Epidermal melanocyte (primary cell): ENCODE results near the gene PSMD5.

Experiments used
- DNase-seq: peaks from one replicate; pipeline ENCODE4 v3.0.0; 2011; ENCODE audit warnings: low spot score; ENCODE audit not compliant: insufficient read length

PSMD5 gene

DNA sequence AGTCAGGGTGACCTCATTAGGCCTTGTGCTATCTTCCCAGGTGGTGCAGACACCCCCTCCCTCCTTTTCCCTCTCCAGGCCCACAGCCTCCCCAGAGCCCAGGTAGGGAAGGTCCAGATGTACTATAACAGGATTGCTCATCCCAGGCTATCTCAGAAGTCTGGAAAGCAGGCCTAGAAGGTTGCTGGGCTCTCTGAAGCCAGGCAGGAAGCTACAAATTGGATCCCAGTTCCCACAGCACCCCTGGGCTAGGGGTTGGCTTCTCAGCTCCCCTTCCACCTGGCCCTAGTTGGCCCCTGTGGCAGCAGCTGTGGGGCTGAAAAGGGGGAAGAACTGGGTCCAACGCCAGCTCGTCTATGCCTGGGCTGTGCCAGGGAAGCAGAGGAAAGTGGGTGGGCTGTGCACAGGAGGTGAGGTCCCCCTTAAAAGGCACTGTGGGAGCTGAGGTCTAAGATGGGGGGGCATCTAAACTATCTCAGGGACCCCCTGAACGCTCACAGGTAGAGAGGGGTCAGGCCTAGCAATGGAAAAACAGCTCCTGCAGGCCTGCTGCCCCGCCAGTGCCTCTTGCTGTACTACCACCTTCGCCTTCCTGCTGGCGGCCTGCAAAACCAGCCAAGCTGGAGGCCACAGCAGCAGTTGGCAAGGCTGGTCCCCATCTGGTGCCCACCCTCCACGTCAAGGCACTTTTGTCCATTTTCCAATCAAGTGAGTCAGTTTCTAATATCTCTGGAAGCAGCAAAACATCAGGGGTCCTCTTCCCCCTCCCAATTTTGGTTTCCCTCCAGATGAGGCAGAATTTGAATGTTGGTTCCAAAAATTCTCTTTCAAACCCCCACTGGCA is 13.3 kb upstream of the PSMD5 start:
- no peak for DNase-seq

DNA sequence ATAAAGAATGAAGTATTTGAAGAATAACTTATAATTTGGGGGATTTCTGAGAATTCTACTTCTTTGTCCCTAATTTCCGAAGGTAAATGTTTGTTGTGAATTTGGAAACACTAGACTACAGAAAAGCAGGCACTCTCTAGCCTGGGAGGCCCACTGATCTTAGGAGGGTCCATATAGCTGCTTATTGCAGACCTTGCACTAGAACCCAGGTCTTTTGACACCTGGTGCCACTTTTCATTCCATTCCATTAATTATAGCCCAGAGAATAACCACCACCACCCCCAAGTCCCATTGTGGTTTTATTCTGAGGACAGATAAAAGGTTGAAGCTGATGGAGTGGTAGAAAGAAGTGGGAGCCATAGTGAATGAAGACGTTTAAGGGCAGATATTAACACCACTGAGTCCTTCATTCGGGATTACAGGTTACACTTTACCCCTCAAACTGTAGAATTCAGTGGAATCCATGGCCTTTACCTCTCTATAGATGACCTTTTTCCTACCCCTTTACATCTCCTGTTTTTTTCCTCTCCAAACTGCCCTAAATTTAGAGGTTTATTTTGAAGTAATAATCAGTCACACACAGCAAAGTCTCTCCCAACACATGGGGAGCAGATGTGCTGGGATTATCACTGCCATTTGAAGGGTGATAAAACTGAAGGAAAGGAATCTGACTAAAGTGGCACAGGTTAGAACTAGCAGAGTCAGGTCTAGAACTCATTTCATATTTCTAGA is 12.0 kb upstream of the PSMD5 start:
- no peak for DNase-seq

DNA sequence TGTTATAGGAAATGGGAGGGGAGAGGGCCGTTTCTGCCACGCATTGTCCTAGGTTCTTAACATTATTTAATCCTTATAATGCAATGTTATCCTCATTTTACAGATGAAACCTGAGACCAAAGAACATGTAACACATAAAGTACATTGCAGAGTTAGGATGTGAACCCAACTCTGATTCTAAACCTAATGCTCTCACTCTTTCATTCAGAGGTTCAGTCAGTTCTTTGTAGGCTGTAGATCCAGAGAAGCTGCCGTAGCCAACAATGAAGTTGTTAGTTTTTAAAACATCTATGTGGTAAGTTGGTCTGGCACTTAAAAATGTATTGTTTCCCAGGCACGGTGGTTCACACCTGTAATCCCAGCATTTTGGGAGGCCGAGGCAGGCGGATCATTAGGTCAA is 10.5 kb upstream of the PSMD5 start:
- no peak for DNase-seq

DNA sequence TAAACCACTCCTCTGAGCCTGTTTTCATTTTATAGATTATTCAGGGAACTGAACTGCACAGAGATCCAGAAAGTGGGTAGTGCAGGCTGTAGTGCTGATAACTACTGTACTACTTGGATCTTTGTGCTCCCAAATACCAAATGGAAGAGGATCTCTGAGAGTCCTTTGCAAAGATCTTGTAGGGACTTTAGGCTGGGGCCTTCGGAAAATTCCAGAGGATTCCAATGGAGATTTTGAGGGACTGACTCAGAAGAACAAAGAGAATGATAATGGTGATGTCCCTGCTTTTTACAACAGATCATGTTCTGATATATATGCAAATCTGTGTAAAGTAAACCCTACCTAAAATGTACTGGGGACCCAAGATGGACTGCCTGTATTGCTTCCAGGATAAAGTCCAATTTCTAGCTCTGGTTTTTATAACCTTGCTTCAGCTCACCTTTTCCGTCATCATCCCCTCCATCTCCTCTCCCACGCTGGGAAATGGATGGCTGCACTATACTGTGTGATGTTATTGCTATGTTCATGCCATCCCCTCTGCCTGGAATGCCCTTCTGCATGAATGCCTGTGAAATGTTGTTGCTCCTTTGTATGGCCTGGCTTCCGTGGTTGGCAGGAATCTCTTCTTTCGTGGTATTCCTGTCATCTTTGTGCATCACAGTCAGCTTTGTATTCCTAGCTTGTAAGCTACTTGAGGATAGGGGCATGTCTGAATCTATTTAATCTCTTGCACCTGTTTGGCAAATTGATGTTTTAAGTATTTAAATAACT is 9.7 kb upstream of the PSMD5 start:
- DNase-seq = no peak

DNA sequence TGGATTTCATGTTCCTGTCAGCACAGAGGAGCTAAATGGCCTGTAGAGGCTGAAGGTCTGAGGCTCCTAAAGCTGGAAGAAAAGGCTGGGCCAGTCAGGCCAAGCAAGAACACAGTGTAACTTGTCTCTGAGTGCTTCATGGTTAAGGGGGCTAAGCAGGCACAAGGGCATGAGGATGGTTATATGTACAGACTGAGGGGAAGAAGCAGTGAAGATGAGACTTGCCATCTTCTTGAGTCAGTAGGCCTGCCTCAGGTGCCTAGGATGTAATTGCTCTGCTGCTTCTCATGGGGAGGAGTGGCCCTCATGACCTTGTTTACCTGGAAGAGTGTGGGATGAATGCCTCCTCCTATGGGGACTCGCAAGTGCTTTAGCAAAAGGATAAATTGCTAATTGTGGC is 8.7 kb upstream of the PSMD5 start:
- DNase-seq = no peak

DNA sequence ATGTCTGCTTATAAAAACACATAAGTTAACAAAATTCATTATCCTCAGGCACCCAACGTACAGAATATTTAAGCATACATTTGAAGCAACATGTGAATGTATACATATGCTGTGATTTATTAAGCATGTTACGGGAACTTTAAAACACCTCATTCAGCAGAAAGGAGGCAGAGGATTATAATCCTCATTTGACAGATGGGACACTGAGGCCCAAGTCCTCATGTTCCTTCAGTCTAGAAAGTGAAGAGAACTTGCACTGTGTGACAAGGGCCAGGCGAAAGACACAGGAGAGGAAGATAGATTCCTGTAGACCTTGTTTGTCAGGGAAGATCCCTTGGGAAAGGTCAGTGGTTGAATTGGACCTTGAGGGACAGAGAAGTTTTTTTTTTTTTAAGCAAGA is 7.6 kb upstream of the PSMD5 start:
- DNase-seq = no peak

DNA sequence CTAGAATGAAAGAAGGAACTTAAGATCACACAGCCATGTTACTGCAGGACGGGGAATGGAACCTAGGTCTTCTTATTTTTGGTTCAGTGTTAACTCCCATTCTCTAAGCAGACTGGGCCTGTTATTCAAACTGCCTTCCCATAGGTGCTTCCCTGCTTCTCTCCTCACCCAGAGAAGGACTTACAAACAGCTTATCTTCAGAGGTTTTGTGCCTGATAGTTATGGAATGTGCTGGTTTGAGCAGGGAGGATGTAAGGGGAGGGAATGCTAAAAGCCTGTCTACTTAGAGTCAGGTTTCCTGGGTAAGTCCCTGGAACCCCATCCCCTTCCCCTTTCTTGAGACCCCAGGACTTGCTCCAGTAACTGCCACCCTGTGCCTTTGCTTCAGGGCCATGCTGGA is 4.2 kb upstream of the PSMD5 start:
- DNase-seq = no peak

DNA sequence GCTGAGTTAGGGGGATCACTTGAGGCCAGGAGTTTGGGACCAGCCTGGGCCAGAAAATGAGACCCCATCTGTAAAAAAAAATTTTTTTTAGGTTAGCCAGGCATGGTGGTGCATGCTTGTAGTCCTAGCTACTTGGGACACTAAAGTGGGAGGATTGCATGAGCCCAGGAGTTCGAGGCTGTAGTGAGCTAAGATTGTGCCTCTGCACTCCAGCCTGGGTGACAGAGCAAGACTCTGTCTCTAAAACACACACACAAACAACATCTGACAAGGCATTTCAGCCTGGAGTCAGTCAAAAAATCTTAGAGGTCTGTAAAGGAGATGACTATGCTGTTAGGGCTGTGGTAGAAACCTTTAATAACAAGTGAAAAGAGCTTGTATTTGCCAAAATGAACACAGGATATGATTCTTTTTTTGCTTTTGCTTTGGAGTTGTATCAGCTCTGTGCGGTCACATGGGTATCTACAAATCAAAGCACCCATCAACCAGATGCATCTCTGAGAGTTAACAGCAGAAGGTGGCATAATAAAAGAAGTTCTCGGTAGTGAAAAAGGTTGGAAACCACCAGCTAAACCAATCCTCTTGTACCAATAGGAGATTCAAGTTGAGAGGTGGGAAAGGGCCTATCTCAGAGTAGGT is 3.6 kb upstream of the PSMD5 start:
- DNase-seq = no peak

DNA sequence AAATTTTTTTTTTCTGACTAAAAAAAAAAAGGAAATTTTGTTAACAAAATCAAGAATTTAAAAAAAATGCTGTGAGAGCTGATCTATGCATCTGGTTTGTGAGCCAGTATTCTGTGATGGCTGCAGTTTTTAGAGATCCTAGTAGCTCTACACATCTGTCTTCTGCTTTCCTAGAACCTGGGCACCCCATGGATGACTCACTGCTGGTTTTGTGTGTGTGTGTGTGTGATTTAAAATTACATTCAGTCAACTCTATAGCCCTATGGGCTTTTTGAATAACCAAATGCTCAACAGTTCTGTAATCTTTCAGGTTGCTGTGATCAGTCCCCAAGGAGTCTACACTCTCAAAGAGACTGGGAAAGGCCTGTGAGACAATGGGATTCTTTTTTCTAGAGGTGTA is 2.5 kb upstream of the PSMD5 start:
- DNase-seq = no peak

DNA sequence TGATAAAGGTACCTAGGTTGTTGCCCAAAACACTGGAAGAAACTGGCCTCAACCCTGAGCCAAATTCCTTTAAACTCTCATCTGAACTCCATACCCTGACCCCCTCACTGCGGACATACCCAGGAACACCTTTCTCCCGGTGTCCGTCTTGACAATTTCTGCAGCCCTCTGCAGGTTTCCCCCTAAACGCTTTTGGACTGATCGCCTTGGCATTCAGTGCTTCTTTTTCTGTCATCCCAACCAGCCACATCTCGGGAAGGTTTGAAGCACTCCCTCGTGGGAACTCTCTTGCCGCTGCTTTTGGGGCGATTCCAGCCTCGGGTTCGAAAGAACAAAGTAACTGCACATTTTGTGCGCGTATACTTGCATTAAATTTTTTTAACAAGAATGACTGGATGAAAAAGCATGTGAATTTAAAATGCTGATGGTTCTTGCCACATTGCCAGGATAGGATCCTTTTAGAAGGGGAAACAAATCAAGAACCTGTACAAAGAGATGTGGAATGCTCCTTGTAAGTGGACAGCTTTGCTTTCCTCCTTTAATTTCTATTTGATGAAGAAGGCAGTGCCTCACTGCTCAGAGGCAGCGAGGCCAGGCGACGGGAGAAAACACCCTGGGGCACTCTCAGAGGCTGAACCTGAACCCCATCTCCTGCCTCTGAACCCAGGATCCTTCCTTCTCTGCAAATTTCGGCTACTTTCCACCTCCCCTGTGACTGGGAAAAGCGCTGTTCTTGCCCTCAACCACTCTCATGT is 615 bp downstream of the PSMD5 start:
- no peak for DNase-seq

DNA sequence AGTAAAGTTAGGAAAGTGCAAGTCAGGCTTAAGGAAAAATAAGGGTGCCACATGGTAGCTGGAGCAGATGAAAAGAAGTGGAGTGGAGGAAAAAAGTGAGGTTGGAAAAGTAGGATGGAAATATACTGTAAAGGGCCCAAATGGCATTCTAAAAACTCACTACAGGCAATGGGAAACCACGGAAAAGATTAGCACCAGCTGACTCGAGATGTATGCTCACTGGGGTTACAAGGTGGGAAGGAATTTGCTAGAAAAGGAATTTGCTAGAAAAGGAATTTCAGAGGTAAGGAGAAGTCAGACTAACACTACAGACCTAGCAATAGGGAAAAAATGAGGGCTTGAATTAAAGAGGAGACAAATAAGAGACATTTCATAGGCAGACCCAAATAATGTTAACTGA is 3.6 kb downstream of the PSMD5 start:
- no peak for DNase-seq

DNA sequence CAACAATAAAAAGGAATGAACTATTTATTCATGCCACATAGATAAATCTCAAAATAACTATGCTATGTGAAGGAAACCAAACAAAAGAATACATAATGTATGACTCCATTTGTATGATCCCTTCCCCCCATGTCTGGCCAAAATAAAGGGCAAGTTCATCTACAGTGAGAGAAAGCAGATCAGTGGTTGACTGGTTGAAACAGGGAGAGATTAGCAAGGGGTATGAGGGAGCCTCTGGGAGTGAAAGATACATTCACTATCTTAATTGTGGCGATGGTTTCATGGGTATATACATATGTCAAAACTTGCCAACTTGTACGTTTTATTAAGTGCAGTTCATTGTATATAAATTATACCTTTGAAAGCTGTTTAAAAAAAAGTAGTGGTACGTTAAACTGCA is 4.8 kb downstream of the PSMD5 start:
- no peak for DNase-seq

DNA sequence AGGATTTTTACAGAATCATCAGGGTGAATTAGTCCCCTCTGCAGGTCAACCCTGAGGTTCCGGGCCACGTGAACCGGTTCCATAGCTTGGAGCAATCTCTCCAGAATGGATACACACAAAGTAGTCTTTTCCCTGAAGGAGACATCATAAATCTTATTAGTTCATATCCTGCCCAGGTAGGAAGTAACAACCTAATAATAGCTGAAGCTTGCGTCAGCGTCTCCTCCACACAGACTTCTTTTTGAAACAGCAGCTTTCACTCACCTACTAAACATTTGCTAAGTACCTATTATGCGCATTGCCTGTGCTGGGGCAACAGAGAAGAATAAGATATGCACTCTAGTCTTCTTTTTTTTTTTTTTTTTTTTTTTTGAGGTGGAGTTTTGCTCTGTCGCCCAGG is 9.4 kb downstream of the PSMD5 start:
- DNase-seq = no peak

DNA sequence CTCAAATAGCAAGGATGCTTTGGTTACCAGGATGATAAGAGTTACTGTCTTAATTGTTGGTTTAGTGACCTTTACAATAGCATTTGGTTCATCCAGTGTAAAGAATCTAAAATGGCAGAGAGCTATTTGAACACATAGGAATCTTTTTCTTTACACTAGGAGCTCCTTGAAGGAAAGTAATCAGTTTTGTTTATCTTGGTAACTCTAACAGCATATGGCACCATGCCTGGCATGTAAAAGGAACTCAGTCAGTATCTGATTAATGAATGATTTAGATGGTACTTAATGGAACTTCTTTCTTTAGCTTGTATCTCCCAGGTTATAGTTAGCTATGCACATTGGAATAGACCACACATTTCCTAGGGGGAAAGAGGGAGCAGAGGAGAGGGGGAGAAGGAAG is 9.9 kb downstream of the PSMD5 start:
- DNase-seq = no peak

DNA sequence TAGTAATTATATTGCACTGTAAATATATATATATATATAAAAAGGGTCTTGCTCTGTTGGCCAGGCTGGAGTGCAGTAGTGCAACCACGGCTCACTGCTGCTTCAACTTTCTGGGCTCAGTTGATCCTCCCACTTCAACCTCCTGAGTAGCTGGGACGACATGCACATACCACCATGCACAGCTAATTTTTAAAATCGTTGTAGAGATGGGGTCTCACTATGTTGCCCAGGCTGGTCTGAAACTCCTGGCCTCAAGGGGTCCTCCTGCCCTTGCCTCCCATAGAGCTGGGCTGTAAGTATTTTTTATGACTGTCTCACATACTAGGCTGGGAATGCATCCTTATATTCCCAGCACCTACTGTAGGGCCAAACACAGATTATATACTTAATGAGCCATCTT is 11.9 kb downstream of the PSMD5 start:
- DNase-seq = no peak

DNA sequence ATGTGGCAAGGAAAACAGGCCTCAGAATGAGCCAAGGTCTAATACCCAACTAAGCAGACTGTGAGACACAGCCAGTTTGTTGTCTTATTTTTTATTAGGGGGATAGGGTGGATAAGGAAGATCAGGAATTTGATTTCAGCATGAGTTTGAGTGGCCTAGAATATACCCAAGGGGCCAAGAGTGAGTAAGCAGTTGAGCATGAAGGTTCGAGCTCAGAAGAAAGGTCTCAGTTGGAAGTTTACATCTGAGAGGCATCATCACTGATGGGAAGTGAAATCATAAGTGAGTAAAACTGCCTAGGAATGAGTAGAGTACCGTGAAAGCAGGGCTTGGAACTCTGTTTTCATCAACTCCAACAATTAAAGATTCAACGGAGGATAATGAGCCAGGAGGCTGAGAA is 12.6 kb downstream of the PSMD5 start:
- no peak for DNase-seq

DNA sequence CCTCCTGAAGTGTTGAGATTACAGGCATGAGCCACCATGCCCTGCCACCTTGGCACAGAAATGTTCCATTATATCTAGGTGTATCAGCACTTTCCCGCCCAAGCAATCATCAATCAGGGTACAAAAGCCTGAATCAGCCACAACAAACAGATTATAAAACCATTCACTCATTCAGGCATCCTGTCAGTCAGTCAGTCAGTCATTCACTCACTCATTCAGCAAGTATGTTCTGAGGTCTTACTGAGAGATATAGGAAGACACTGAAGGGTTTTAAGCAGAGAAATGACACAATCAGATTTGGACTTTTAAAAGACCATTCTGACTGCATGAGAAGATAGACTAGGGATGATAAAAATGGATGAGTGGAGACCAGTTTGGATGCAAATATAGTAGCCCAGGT is 13.1 kb downstream of the PSMD5 start:
- DNase-seq = no peak

DNA sequence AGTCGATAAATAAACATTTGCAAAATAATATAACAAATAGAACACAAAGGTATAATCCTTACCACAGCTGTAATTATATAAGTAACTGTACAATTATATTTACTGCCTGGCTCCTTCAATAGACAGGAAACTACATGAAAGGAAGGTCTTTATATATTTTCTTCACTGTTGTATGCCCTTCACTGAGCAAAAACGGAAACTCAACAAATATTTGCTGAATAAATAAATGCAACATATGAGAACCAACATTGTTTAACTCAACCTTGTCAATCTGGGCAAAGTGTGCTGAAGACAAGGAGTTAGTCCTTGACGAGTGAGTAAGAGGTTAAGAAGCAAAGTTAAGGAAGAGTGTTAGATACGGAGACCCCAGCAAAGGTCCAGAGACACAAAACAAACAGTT is 22.6 kb downstream of the PSMD5 start:
- DNase-seq = no peak

DNA sequence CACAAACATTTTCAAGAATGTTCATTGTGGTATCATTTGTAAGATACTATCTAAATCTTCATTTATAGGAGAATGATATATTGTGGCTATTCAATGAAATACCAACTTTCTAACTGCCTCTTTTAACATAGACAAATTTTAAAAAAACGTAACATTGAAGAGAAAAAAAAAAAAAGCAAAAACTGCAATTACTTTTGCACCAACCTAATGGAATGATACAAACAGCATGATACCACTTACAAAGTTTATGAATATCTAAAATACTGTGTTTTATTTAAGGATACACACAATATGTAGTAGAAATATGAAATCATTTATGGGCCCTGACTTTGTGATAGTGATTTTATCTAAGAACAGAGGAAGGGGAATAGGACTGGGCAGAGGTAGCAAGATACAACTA is 24.1 kb downstream of the PSMD5 start:
- no peak for DNase-seq

DNA sequence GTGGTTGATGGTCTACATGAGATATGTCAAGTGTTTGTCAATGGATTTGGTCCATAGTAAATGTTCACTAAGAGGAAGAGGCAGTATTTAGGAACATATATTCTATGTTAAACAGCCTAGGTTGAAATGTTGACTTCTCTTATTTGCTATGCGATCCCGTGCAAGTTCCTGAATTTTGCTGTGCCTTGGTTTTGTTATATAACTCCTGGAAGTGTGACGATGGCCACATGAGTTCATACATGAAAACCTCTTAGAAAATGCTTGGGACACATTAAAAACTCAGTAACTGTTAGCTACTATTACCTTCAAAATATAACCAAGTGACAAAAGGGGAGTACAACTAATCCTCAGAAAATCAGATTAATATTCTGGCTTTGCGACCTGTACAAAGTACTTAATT is 27.6 kb downstream of the PSMD5 start:
- no peak for DNase-seq

DNA sequence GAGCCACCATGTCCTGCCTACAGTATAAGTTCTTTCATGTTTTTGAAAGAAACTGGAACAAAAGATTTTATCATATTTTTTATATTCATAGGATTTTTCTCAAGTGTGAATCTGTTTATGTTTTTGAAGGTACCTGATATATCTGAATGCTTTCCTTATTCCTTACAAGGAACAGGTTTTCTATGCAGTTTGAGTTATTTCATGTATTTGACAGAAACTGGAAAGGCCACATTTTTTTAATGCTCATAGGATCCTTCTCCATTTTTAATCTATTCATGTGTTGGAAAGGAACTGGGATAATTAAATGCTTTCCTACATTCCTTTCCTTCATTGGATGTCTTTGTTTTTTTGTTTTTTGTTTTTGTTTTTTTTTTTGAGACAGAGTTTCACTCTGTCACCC is 33.8 kb downstream of the PSMD5 start:
- no peak for DNase-seq
